HG02642 (cell line): Measurements from ENCODE around the gene CD63.

Source experiments
- ATAC-seq: cut with Tn5 transposase; IDR thresholded peaks from one replicate; pipeline ENCODE4 v1.9.1; 2021; ENCODE audit warnings: mild to moderate bottlenecking; ENCODE audit not compliant: unreplicated experiment, poor library complexity

CD63 gene

DNA sequence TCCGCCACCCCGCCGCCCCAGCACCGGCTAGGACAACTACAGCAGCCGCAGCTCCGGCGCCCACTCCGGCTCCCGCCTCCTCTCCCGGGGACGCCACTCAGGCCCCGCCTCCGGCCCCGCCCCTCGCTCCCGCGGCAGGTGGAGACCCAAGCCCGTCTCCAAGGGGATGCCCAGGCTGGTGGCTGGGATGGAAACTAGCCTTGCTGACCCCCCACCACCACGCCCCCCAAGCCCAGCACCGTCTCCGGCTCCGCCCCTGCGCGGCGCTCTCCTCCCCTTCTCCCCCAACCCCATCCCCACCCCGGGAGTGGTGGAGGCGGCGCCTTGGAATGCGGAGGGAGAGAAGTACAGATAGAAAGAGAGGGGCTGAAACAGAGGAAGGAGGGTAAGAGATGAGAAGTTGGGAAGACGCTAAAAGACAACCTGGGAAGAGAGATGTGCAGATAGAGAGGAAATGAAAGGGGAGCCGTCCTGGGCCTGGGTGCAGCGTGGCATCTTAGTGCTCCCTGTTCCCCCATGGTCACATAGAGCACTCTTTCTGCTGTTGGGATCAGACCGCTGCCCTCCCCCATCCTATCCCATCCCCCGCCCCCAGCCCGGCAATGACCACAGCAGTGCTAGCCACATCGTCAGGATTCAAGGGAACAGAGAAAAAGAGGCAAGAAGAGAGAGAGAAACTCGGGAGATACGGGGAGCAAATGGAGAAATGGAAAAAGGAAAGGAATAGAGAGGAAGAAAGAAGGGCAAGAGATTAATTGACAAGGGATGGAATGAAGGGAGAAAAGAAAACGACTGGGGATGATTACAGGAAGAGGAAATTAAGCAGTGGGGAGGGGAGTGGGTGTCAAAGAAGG is 20.7 kb downstream of the CD63 start, which contains the start of gene ITGA7:
Gene ITGA7, minus strand, starts transcription at position 64 of the 854 bp plus-strand sequence. CDS start 222 bp downstream, outside the sequence.
- ATAC-seq = peak; percentile 61

DNA sequence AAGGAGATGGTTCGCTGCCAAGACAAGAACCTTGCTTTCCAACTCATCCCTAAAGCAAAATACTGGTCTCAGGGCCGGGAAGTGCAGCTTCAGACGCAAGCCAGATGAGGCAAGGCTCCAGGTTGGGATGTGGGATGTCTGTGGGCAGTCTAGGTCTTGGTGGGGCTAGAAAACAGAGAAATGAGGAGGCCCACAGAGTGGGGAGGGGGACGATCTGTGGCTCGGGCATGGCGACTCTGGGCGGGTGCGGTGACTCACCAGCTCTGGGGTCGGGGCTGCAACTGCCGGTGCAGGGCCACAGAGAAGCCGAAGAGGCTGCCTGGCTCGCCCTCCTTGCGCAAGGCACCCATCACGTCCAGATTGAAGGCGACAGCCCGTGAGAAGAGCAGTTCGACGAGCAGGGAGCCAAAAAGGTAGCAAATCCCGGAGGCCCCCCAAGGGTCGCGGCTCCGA is 21.6 kb downstream of the CD63 start:
- no peak for ATAC-seq

DNA sequence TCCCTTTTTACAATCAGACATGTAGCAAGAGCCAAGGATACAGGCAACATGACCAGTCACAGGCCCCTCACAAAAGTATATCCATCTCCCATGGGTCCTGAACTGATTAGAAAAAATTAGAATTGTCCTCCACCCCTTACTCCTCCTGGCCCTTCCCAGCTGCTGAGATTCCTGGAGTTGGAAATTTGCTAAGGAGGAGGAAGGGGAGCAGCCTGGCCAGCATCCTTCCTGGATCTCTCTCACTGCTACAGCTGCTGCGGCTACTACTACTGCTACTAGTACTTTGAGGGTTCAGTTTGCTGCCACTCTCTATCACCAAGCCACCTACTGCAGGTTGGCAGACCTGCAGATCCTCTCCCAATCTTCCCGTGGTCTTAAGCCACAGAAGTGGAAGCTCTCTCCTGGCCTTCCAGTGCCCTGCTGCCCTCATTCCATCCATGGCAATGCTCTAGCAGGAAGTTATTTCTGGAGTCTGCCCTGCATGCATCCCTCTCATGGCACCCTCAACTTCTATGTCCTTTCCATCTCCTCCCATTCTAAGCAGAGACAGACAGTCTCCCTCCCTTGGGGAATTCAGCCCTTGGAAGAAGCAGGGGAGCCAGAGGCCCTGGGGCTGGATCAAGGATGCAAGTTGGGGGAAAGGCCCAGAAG is 22.1 kb downstream of the CD63 start:
- ATAC-seq = no peak

DNA sequence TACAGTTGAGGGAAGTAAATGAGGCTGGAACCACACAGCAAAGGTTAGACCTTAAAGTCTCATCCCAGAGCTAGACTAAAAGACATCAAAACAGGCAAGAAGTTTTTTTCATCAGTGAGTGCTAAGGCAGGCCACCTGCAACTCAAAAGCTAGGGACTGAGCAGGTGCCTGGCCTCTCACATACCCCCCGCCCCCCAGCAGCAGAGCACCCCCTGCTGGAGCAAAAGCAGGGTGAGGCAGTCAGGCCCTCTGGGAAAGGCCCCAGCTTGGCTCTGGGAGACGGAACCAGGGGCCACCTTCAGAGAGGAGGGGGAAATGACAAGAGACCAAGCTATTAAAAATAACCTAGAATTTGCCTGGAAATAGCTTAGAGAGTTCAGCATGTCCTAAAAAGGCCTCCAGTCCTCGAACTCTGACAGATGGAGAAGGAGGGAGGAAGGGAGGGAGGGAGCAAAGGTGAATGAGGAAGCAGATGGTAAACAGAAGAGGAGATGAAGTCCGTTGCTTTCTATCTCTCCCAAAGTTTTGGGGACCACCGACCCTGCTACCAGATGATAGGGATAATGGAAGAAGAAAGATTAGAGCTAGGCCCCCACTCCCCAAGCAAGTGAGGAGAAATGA is 22.9 kb downstream of the CD63 start:
- no peak for ATAC-seq

DNA sequence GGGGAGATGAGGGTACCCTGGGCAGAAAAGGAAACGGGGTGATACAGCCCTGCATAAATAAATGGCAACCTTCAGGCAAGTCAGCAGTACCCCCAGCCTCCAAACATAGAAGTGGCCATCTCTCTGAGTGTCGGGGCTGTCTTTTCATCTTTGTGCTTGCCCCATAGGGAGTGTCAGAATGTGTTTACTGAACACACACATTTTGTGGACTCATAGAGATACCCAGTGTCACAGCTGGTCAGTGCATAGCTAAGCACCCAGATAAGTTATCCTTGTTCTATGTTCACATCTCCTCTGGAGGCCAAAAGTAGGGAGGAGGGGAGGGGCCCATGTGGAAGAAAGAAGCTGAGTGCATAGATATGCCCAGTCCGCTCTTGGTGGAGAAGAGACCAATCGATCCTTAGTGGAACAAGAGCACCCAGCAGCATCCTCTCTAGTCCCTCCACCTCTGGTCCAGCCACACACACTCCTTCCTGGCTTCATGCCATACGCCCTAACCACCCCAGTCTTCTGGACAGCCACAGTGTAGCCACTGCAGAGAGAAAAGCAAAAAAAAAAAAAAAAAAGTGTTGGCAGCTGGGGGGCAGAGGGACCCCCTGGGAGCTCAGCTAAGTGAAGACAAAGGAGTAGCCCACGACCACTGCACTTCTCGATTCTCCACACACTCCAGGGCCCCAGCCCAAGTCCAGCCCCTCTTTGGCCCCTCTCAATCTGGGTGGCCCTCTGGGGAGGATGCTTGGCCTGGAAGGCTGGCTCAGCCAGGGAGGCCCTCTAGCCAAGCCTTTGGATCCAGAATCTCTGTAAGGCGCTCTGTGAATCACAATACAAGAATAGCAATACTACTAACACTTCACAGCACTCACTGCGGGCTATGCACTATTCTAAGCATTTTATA is 23.7 kb downstream of the CD63 start:
- ATAC-seq = no peak

DNA sequence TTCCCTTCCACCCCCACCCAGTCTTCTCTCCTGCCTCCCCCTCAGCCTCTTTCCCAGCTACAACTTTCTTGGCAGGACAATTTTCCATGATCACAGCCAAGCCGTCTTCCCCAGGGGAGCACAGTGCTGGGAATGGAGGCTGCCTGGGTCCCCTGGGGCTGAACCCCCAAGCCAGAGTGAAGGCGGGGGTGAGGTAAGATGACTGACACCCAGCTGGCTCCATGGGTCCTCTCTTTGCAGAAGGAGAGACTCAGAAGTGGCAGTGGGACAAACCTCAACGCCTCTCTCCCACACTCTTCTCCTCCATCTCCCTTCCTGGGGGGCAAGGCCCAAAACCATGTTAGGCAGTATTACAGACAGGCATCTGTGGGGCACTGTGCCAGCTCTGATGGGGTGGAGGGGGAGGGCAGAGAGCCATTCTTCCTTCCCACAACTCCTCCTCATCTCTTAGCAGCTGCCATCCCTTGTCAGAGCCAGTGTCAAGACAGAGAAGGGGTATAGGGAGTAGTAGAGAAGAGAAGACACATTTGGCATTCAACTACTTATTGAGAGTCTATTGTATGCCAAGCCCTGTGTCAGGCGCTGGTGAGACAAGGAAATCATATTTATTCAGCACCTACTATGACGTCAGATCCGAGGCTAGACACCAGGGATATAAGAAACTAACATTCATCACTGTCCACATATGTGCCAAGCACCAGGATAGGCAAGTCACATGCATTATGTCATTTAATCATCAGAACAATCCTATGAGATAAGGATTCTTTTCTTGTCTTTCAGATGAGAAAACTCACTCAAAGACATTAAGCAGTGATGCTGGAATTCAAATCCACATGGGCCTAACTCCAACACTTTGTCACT is 24.7 kb downstream of the CD63 start:
- ATAC-seq = no peak

DNA sequence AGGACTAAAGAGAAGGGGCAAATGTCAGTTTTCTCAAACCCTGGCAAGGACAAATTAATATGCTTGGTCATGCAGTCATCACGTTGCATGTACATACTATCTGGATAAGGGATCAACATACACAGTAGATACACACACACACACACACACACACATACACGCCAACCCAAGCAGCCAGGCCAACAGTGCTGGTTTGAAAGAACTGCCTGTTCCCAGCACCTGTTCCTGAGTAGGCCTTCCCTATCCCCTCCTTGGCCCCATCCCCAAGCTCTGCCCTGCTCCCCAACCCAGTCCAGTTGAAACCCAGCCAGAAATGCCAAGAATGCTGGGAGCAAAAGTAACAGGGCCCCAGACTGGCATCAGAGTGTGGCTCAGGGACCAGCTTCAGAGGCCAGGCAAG is 25.5 kb downstream of the CD63 start:
- no peak for ATAC-seq

DNA sequence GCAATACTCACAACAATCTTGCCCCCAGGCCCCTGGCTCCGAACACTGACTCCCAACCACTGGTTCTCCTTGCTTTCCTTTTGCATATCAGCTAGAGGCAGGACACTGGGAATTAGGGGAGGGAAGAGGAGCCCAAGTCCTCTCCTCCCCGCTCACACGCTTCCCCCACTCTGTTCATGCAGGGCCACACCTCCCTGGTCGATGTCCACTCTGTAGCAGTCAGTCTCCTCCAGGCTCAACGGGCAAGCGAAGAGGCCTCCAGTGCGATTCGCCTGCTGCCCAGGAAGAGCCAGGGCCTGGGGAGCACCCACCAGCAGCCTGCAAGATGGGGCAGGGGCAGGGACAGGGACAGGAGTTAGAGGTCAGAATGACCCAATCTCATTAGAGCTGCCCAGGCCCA is 25.9 kb downstream of the CD63 start:
- ATAC-seq = no peak

DNA sequence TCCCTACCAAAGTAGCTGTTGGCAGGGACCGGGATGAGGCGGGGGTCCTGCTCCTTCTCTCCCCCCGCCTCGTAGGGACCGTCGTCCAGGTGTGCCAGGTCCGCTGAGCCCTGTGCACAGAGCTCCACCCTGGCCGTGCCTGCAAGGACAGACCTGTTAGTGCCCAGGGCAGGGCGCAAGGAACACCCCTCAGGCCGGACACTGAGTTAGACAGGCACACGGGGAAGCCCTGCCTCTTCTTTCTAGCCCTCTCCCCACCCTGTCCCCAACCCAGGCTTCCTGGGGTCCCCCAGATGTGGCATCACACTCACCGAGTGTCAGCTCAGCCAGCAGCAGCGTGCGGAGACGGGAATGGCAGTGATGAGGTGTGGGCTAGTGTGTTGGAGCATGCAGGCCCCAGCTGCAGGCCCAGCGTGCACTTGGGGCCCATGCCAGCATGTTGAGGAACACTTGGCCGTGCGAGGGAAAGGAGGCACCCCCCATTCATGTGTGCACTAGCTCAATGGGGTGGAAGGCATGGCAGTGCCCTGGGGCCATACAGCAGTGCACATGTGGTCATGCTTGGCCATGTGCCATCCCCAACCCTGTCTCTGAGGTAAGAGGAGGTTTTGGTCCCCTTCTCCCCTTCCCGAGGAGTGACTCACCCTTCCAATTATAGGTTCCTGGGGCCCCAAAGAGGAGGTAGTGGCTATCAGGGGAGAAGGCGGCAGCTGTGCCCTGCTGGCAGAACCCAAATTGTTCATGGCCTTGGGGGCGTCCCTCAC is 28.4 kb downstream of the CD63 start:
- no peak for ATAC-seq

DNA sequence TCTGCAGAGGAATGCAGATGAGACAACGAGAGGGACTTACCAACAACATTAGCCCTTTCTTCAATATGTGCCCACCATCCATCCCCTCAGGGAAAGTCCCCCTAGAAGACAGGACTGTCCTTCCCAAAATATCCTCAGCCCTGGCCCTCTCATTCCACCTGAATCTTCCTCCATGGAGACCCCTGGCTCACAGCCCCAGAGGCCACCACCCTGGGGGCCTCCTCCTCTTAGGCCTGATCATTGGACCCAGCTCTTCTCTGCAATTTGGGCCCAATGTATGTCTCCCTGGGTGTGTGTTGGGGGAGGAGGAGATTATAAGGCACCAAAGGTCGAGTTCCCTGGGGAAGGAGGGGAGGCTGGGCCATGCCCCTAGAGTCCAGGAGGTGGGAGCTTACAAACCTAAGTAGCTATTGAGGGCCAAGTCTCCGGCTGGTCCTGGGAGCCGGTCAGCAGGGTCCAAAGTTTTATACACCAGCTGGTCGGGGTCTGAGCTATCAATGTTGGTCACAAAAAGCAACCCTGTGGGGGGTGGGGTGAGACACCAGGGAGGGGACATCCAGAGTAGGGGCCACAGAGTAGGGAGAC is 29.2 kb downstream of the CD63 start:
- ATAC-seq = no peak

DNA sequence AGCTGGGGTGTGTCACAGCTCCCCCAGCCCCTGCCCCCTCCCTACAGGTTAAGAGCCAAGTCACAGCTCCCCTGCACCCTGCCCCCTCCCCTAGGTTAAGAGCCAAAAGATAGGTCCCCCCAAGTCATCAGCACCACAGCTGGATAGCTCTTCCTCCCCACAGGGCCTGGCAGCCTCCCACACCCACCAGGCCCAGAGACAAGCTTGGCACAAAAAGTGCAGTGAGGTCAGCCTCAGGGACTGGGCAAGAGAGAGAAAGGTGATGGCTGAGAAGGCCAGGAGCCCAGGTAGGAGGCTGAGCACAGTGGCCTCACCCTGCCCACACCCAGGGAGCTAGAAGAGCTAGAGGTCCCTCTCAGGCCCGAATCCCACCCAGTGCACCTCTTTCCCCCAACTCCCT is 29.8 kb downstream of the CD63 start:
- no peak for ATAC-seq

DNA sequence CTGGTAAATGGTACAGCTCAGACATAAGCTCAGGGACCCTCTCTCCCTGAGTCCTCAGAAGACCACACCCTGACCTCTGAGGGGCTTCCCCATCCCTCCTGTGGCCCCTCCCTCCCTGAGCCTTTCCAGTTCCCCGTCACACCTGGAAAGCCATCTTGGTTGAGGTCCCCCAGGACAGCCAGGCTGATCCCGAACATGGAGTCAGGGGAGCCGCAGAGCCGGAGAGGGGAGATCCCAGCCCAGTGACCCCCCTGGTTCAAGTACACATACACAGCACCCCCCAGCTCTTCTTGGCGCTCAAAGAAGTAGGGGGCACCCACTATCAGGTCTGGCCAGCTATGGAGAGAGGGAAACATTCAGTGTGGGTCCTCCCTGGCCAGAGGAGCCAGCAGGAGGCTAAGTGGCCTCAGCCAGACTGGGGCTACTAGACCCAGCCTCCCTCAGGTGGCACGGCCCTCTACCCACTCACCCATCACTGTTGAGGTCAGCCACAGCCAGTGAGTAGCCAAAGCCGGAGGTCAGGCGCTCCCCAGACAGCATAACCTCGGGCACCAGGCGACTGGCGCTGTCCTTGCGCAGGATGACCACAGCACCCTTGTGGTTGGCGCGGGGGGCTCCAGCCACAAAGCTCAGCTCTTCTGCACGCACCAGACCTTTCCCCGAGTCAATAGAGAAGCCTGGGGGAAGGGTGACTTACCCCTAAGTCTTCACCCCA is 30.4 kb downstream of the CD63 start:
- no peak for ATAC-seq

DNA sequence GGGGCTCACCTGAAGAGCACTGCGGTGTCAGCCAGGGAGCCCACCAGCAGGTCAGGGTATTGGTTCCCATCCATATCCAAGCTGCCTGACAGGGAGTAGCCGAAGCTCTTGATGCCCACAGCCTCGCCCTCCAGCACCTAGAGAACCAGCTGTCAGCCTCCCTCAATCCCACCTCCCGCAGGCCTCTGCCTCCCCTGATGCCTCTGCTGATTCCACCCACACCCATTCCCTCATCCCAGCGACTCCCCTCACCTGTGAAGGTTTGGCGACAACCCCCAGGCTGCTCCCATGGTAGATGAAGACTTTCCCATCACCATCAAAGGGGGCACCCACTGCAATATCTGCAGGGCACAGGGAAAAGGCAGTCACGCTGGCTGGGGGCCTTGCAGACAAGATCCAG is 31.1 kb downstream of the CD63 start:
- ATAC-seq = no peak

DNA sequence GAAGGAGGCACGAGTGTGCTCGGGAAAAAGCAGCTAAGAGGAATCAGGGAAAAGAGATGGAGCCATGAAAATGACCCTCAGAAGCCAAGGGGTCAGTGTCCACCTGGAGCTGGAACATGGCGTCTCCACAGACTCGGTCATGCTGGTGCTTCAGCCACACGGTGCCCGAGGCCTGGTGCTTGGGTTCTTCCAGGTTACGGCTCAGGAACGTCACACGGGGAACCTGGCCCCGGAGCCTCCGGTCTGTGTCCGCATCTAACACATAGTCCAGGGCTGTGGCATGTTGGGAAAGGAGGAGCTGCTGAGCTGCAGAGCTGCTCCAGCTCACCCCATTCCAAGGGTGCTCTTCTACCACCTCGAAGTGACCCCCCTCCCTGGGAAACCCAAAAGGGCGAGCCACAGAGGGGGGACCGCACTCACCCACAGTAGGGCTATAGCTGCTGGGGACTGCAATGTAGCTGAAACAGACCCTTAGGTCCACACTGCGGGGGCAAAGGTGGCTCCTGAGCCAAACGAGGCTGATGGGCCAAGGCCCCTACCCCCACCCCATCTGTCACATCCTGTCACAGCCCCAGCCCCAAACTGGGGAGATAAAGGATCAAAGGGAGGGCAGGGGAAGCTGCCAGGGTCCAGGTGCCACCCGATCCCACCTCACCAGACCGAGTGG is 31.9 kb downstream of the CD63 start:
- no peak for ATAC-seq

DNA sequence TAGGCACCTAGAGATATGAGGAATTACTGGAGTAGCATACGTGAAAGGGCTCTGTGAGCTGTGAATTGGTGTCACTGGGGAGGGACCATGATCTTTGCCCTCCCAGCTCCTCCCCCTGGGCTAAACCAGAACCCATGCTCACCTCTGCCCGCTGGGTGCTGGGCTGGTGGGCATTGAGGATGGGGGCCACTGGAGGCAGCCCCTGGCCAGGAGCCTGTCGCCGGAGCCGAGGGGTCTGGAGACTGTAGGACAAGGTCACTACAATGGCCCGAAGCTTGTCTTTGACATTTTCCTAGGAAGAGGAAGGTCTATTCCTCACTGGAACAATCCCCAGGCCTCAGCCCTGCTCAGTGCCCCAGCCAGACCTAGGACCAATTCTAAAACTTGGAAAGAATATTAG is 32.7 kb downstream of the CD63 start:
- ATAC-seq = no peak

DNA sequence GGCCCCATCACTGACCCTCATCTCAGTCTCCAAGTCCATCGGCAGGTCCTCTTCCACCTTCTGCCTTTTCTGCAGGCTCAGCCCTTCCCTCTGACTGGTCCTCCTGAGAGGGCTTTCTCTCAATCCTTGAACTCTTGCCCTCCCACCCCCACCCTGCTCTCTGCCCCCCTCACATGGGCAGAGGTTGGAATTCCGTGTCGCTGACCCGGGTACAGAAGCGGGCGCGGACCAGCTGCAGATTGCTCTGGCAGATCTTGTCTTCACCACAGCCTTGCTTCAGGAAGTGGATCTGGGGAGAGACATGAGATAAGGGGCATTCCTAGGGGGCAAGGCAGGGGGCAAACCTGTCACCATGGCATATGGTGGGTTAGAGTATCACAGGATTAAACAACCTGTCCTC is 33.5 kb downstream of the CD63 start:
- ATAC-seq = no peak

DNA sequence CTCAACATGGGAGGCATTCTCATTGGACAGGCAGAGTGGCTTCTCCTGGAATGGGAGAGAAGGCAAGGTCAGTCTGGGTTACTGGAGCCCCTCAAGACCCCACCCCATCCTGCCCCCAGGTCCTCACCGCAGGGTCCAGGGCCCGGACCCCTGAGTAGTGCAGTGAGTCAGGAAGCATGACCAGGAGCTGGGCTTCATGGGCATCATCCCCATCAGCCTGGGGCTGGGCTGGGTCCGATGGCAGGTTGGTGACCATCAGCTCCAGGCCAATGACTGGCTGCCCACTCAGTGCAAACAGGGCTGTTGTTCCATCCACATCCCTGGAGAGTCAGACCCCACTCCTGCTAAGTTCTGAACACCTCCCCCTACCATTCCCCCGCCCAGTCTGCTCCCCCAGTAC is 34.2 kb downstream of the CD63 start:
- ATAC-seq = no peak
